NCI-H2196 treated with DMSO at 0.1 percent for 48 hours (cell line): ENCODE data around the gene VANGL2.

Source experiments
- DNase-seq: peaks from one replicate; lab custom pipeline; 2025; ENCODE audit not compliant: unreplicated experiment; lab: John Stamatoyannopoulos, UW

VANGL2 gene

GRCh38 chr1:160425847-160426246, 25.5 kb downstream of the VANGL2 start:
- no peak for DNase-seq

GRCh38 chr1:160427625-160428024, 27.3 kb downstream of the VANGL2 start:
- no peak for DNase-seq

GRCh38 chr1:160428053-160428452, 27.7 kb downstream of the VANGL2 start:
- DNase-seq, result no peak

- DNase-seq, result no peak
These were observed 28.3 kb downstream of the VANGL2 start for GRCh38 chr1:160428655-160429054.

- DNase-seq, result no peak
These were observed 28.8 kb downstream of the VANGL2 start for GRCh38 chr1:160429125-160429561.

GRCh38 chr1:160429702-160430535, 29.6 kb downstream of the VANGL2 start:
- DNase-seq, result no peak

GRCh38 chr1:160431006-160431405, 30.6 kb downstream of the VANGL2 start:
- DNase-seq, result no peak

GRCh38 chr1:160431571-160431970, 31.2 kb downstream of the VANGL2 start:
- no peak for DNase-seq

GRCh38 chr1:160432371-160432786, 32.0 kb downstream of the VANGL2 start:
- no peak for DNase-seq

- DNase-seq, result no peak
These were observed 36.6 kb downstream of the VANGL2 start for GRCh38 chr1:160436966-160437365.

- no peak for DNase-seq
These were observed 37.3 kb downstream of the VANGL2 start for GRCh38 chr1:160437432-160438316.

- no peak for DNase-seq
These were observed 38.1 kb downstream of the VANGL2 start for GRCh38 chr1:160438317-160438918.

GRCh38 chr1:160438935-160439334, 38.6 kb downstream of the VANGL2 start:
- no peak for DNase-seq

- no peak for DNase-seq
These were observed 39.4 kb downstream of the VANGL2 start for GRCh38 chr1:160439718-160440117.

GRCh38 chr1:160446945-160447600, 46.7 kb downstream of the VANGL2 start:
- DNase-seq, result no peak

GRCh38 chr1:160449494-160449893, 49.1 kb downstream of the VANGL2 start:
- DNase-seq, result no peak

- DNase-seq, result no peak
These were observed 50.9 kb downstream of the VANGL2 start for GRCh38 chr1:160451119-160451858.

- no peak for DNase-seq
These were observed 51.5 kb downstream of the VANGL2 start for GRCh38 chr1:160451859-160452232.

GRCh38 chr1:160453443-160453842, 53.1 kb downstream of the VANGL2 start:
- no peak for DNase-seq

- no peak for DNase-seq
These were observed 54.2 kb downstream of the VANGL2 start for GRCh38 chr1:160454371-160455152.
